ENCODE results near the gene LRSAM1. TPM values are rescaled to one million over a fixed set of nuclear protein-coding genes. Genes with fewer than 3 reads are reported as not detected.

Gene LRSAM1
- total and polyA plus RNA-seq, 2 of the 8 experiments (the other 6 are each of a cell fraction or from before 2014, with no cell fraction given), result 9.7 to 18.3 TPM

- TF ChIP-seq JUN (IDR thresholded peaks at IDR 0.05; ENCODE audit: low read depth, low read length) (no peak), SIRT6 (IDR thresholded peaks at IDR 0.05; ENCODE audit: low read length) (no peak)
Observed at GRCh38 chr9:127549218-127549617, 97.9 kb downstream of the LRSAM1 start (continued).

Measured in H1 (cell line).